ENCODE data around the gene CCND1.
A peak's percentile ranks its signal among the peaks of the same experiment; 100 is the strongest.

CCND1 gene

DNA sequence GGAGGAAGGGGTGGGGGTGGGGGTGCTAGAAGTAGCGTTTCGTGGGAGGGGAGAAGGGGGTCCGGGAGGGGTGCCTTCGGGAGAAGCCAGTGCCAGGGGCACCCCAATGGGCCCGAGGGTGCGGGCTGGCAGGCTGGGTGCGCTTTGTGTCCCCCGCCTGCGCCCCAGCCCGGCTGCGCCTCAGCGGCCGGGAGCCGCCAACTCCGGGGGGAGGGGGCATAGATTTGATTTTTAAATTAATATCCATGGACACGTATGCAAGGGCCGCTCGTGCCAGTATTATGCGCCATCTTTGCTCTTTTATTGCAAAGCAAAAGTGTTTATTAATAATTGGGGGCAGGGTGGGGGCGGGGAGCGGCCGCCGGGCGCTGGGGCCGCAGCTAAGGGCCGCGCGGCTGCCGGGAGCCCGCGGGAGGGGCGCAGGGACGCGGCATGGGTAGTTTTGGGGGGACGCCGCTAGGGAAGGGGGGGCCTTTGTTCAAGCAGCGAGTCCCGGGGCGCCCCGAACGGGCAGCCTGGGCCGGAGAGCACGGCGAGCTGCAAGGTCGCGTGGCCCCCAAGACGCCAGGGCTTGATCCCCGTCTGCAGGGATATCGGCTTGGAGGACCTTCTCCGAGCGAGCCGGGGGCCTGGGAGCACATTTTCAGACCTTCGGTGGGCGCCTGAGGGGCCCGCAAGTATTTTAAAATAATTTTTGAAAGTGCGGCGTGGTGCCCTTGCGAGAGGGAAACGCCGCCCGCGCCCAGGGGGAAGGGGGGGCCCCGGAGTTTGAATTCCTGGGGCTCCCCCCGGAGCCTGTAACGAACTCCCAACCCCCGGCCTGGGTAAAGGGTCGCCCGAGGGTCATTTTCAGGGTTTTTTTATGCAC is 959 bp downstream of the CCND1 start:
- Mint-ChIP-seq H3K4me3 (peak overlapping the region; percentile 71), H3K9me3 (no peaks in the 10 kb centered on the region), H3K27ac (no peak overlapping the region), H3K36me3 (ENCODE audit: low read depth) (no peaks in the 10 kb centered on the region), H3K27me3 (peaks cover 79% of the 10 kb centered on the region), H3K4me1 (ENCODE audit: low read depth) (peaks cover 39% of the 10 kb centered on the region)
- intact Hi-C loops (cut with micrococcal nuclease), result no loop called here

DNA sequence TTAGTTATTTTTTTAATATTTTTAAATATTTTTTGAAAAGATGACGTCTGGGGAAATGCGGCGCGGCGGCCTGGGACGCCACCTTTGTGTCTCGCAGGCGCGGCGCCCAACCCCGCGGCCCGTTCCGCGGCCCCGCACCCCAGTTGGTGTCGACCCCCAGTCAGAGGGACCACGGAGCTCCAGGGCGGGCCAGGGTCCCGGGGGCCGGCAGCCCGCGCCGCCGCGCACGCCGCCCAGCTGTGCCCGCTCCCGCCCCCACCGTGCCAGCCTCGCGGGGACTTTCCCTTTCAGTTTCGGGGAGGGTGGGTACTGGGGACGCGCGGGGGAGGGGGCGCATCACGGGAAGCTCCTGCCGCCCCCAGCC is 1.6 kb downstream of the CCND1 start:
- Mint-ChIP-seq H3K9me3 (no peaks in the 10 kb centered on the region), H3K4me1 (ENCODE audit: low read depth) (peaks cover 35% of the 10 kb centered on the region), H3K4me3 (peak overlapping the region; percentile 71), H3K27ac (no peak overlapping the region), H3K36me3 (ENCODE audit: low read depth) (no peaks in the 10 kb centered on the region), H3K27me3 (peaks cover 73% of the 10 kb centered on the region)
- intact Hi-C loops (cut with micrococcal nuclease), result no loop called here

DNA sequence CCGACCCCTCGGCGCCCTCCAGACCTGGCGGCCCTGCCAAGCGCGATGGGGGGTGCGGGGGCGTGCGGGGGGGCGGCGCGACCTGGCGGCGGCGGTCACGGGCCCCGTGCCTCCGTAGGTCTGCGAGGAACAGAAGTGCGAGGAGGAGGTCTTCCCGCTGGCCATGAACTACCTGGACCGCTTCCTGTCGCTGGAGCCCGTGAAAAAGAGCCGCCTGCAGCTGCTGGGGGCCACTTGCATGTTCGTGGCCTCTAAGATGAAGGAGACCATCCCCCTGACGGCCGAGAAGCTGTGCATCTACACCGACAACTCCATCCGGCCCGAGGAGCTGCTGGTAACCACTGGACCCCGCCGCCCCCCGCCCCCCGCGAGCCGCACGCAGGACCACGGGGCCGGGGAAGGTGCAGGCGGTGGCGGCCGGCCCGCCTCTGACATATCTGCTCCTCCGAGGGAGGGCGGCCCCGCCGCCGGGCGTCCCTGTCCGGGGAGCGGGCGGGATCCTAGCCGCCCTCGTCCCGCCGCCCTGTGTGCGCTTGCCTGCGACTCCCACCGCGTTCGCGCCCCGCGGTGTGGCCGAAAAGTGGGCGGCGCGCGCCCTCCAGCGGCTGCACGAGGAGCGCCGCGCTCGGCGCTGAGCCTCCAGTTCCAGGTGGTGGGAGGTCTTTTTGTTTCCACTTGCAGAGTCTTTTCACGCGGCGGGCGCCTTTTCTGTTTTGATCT is 2.1 kb downstream of the CCND1 start:
- intact Hi-C loops (cut with micrococcal nuclease), result loop anchor here (1.0 kb wide), 2 partner anchors 350 to 542 kb away; no protein-coding TSS in a partner anchor
- Mint-ChIP-seq H3K27ac (no peak overlapping the region), H3K4me3 (peak overlapping the region; percentile 75), H3K27me3 (peaks cover 72% of the 10 kb centered on the region), H3K4me1 (ENCODE audit: low read depth) (peaks cover 31% of the 10 kb centered on the region), H3K9me3 (no peaks in the 10 kb centered on the region), H3K36me3 (ENCODE audit: low read depth) (no peaks in the 10 kb centered on the region)

DNA sequence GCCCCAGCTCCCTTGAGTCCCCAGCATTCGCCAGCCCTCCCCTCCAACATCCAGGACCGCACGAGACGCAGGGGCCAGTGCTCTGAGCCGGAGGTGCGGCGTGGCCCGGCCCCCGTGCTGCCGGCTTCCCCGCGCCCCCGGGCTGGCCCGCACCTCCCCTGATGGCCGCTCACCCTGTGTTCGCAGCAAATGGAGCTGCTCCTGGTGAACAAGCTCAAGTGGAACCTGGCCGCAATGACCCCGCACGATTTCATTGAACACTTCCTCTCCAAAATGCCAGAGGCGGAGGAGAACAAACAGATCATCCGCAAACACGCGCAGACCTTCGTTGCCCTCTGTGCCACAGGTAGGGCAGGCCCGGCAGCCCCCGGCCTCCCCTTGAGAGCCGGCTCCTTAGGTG is 2.7 kb downstream of the CCND1 start:
- H3K4me1 Mint-ChIP-seq (ENCODE audit: low read depth), result peaks cover 25% of the 10 kb centered on the region
- peaks cover 69% of the 10 kb centered on the region for H3K27me3 Mint-ChIP-seq
- H3K4me3 Mint-ChIP-seq, result peak overlapping the region; percentile 75
- no peaks in the 10 kb centered on the region for H3K36me3 Mint-ChIP-seq (ENCODE audit: low read depth)
- no peak overlapping the region for H3K27ac Mint-ChIP-seq
- no peaks in the 10 kb centered on the region for H3K9me3 Mint-ChIP-seq
- intact Hi-C loops (cut with micrococcal nuclease), result loop anchor here (1.0 kb wide), 2 partner anchors 350 to 542 kb away; no protein-coding TSS in a partner anchor

DNA sequence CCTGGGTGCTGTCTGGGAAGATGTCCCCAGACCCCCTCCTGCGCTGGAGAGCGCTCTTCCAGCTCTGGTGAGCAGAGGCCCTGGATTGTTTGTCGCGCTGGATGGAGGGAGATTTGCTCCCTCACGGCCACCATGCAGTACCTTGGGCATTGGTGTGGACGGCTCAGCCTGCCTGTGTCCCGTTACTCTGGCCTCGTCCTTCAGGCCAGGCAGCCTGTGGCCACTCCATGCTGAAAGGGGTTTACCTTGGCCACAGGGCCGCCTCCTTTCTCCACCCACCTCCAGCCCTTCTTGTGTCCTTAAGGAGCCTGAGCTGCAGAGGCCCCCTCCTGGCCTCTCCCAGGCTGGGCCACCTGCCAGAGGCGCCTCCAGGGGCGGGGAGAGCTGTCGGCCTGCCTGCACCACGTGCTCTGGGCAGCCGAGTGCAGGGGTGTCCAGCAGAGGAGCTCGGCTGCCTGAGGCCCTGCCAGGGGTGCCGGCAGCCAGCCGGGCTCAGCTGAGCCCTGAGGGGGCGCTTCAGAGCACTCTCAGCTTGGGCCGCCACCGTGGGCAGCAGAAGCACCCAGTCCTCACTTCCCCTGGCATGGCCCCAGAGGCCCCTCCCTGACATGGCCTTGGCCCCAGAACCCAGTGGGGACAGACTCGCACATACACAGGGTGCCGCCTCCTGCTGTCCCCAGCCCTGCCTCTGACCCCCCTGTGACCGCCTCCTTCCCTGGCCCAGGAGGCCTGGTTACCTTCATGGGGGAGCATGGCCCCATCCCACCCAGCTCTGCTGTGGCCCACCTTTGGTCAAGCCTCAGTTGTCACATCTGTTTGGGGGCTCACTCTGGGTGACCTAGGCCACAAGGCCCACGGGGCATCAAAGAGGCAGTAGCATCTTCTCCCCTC is 3.4 kb downstream of the CCND1 start:
- Mint-ChIP-seq H3K36me3 (ENCODE audit: low read depth) (no peaks in the 10 kb centered on the region), H3K9me3 (no peaks in the 10 kb centered on the region), H3K4me3 (no peak overlapping the region), H3K27me3 (peaks cover 64% of the 10 kb centered on the region), H3K27ac (no peak overlapping the region), H3K4me1 (ENCODE audit: low read depth) (peaks cover 22% of the 10 kb centered on the region)
- intact Hi-C loops (cut with micrococcal nuclease), result no loop called here

DNA sequence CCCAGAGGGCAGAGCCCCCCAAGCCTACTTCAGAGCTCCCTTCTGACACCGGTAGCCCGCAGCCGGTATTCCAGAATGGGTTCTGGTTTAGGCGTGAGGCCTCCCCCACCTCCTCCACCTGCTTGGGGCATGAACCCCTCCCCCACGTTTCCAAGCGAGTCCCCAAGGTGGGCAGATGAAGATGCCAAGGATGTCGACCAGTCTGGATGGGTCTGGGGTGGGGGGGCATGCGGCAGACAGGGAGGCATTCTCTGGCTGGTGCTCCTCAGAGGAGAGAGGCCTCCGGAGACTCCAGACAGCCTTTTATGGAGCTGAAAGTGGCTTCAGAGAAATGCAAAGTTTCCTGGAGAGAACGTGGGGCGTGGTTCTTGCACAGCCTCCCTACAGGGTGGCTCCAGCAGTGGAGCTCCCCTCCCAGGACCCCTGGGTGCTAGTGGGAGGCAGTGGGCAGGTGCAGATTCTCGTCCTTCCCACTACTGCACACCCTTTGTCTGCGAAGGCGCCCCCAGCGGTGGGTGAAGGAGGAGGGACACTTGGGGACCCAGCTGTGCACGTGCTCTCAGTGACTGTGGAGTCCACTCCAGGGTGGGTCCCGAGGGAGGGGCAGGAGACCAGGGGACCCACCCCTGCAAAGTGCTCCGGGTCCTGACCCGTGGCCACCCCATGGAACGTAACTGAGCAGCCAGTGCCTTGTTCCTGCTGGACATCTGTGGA is 4.2 kb downstream of the CCND1 start:
- H3K36me3 Mint-ChIP-seq (ENCODE audit: low read depth), result no peaks in the 10 kb centered on the region
- H3K27me3 Mint-ChIP-seq, result peaks cover 56% of the 10 kb centered on the region
- H3K4me3 Mint-ChIP-seq, result no peak overlapping the region
- intact Hi-C loops (cut with micrococcal nuclease), result no loop called here
- H3K9me3 Mint-ChIP-seq, result no peaks in the 10 kb centered on the region
- peaks cover 14% of the 10 kb centered on the region for H3K4me1 Mint-ChIP-seq (ENCODE audit: low read depth)
- H3K27ac Mint-ChIP-seq, result no peak overlapping the region

DNA sequence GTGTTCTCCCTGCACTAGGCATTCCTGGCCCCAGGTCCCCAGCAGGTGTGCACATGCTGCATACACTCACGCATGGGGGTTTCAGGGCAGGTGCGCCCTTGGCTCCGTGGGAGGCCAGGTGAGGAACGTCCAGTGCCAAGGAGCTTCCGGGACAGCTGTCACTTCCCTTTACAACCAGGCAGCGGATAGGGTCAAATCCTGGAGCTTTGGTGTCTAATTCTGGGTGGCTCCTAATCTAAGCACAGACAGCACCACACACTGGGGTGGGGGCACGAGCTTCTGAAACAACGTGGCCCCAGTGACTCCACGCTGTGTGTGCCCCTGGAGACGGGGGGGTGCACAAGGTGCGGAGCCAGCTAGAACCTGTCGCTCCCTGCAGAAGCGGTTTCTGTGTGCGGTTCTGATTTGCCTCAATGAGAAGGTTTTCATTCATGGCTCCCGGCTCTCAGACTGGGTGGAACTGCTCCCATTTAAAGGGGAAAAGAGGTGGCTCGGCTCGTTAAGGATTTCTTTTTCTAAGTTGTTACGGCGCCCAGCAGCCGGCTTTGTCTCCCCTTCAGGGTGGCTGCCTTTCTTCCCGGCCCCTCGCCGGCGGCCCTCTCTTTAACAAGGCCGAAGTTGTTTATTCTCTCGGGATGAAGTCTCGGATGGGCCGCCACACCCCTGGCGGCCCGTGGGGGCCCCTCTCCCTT is 5.0 kb downstream of the CCND1 start:
- Mint-ChIP-seq H3K4me3 (no peak overlapping the region), H3K27ac (no peak overlapping the region), H3K4me1 (ENCODE audit: low read depth) (peaks cover 6% of the 10 kb centered on the region), H3K27me3 (peaks cover 51% of the 10 kb centered on the region), H3K9me3 (no peaks in the 10 kb centered on the region), H3K36me3 (ENCODE audit: low read depth) (no peaks in the 10 kb centered on the region)
- intact Hi-C loops (cut with micrococcal nuclease), result no loop called here

DNA sequence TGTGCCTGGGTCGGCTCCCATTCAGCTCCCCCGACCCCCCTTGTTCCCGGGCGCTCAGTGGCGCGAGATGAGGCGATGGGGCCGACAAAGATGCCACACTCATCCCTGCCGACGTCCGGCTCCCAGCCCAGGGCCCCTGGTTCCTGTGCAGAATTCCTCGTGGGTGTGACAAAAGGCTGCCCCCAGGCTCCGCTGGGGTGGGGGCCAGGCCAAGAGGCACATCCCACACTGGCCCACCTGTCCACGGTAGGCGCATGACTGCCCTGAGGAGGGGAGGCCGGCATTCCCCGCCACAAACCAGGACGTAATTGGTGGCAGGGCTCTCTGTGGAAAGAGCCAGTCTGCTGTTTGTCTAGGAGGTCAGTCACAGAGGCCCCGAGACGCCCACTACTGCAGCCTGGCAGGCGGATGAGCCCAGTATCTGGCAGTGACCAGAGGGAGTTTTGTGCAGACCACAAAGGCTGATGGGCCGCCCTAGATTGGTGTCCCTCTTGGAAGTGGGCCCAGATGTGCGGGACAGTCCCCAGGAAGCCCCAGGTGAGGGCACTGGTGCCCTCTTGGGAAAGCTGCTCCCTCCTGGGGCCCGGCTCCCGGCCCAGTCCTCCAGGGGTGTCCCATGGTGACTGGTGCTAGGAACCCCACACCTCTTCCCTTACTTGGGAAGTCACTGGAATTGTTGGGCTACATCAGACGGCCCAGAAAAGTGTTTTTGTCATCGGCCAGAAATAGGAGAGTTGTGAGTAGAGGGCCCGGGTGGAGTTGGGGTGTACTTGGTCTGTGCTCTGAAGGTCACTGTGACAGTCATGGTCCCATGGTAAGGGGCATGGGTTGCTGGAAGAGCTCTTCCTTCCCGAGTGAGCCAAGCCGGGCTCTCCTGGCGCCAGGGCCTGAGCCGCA is 5.8 kb downstream of the CCND1 start:
- H3K9me3 Mint-ChIP-seq, result no peaks in the 10 kb centered on the region
- H3K4me3 Mint-ChIP-seq, result no peak overlapping the region
- H3K4me1 Mint-ChIP-seq (ENCODE audit: low read depth), result no peaks in the 10 kb centered on the region

DNA sequence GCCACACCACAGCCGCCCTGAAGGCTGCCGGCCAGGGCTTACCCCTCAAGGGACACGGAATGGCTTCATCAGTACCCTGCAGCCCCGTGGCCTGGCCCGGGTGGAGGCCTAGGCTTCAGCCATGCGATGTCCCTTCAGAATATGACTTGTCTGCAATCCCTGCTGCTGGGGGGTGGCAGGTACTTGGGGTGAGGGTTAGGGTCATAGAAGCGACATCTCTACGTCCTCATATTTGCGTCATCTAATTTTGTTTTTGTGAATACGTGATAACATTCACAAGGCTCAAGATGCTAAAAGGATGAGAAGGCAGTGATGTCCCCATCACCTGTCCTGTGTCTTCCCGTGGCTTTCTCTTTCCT is 6.4 kb downstream of the CCND1 start:
- no peak overlapping the region for H3K27ac Mint-ChIP-seq
- intact Hi-C loops (cut with micrococcal nuclease), result no loop called here
- no peak overlapping the region for H3K4me3 Mint-ChIP-seq
- no peaks in the 10 kb centered on the region for H3K36me3 Mint-ChIP-seq (ENCODE audit: low read depth)
- no peaks in the 10 kb centered on the region for H3K4me1 Mint-ChIP-seq (ENCODE audit: low read depth)
- H3K9me3 Mint-ChIP-seq, result no peaks in the 10 kb centered on the region
- H3K27me3 Mint-ChIP-seq, result peaks cover 40% of the 10 kb centered on the region

More for the DNA sequence above, 5.8 kb downstream of the CCND1 start:
- intact Hi-C loops (cut with micrococcal nuclease), result no loop called here
- Mint-ChIP-seq H3K27ac (no peak overlapping the region), H3K36me3 (ENCODE audit: low read depth) (no peaks in the 10 kb centered on the region), H3K27me3 (peaks cover 45% of the 10 kb centered on the region)

DNA sequence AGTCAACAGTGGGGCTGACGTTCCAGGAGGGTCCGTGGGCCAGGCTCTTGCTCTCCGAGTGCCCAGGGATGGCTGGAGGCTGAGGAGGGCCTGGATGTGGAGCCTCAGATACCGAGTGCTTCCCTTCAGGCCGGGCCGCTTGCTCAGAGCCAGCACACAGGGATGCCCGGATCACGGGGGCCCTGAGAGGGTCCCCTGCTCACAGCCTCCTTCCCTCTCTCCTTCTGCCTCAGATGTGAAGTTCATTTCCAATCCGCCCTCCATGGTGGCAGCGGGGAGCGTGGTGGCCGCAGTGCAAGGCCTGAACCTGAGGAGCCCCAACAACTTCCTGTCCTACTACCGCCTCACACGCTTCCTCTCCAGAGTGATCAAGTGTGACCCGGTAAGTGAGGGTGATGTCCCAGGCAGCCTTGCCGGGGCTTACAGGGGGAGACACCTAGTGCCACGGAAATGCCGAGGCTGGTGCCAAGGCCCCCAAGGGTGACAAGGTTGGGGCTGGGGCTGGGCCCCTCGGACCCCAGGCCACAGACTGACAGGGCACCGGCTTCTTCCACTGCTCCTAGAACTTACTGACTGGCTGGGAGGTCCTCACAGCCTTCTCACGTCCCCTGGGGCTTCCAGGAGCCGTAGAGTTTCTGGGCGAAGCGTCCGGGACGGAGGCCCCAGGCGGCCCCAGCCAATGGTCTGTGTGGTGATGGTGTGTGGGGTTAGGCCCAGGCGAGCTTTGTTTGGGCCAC is 7.0 kb downstream of the CCND1 start:
- Mint-ChIP-seq H3K9me3 (no peaks in the 10 kb centered on the region), H3K36me3 (ENCODE audit: low read depth) (no peaks in the 10 kb centered on the region), H3K27ac (no peak overlapping the region), H3K4me1 (ENCODE audit: low read depth) (no peaks in the 10 kb centered on the region), H3K4me3 (no peak overlapping the region), H3K27me3 (peaks cover 38% of the 10 kb centered on the region)
- intact Hi-C loops (cut with micrococcal nuclease), result no loop called here

DNA sequence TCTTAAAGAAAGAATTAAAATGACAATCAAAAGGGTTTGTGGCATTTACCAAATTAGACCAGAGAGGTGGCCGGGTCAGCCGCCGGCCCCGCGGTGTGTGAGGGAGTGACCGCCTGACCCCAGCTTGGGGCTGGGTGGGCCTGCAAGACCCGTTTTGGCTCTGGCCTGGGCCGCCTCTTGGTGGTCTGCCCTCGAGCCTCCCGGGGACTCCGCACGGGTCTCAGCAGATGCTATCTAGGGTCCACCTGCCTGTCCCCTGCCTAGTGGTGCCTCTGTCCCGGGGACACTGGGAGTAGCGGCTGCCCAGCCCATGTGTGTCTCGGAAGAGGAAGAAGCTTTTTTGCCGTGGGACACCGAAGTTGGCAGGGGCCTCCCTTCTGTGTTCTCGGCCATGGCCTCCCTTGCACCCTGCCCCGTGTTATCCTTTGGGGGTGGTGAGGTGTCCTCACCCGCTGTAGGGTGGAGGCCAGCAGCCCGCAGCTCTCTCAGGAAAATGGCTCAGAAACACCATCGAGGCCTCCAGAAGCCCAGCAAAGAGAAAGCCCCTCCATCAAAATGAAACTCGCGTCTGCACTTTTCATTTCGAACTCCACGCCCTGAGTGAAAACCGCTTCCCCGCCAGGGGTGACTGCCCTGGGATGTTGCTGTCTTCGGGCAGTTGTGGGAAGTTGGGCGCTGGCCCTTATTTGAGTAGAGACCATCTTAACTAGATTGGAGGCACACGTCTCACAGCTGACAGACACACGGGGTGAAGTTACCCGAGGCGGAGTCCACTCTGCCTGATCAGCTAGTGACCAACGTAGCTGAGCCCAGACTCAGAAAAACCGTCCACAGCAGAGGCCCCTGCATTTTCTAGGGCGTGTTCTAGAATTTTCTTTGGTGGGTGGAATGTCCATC is 8.0 kb downstream of the CCND1 start:
- Mint-ChIP-seq H3K9me3 (no peaks in the 10 kb centered on the region), H3K27me3 (peaks cover 30% of the 10 kb centered on the region), H3K4me1 (ENCODE audit: low read depth) (no peaks in the 10 kb centered on the region), H3K27ac (no peak overlapping the region), H3K36me3 (ENCODE audit: low read depth) (no peaks in the 10 kb centered on the region), H3K4me3 (no peak overlapping the region)
- intact Hi-C loops (cut with micrococcal nuclease), result no loop called here
